ENCODE measurements around the gene LYG2. TPM values are rescaled to one million over a fixed set of nuclear protein-coding genes. Genes with fewer than 3 reads are reported as not detected.

LYG2 gene
- total and polyA plus RNA-seq, 4 donors, result 0.31 TPM; not detected in 3

- H3K9ac ChIP-seq (ENCODE audit: low read depth in 1 of 2, low read length in 2 of 2), result no peak overlapping the region
- H3K36me3 ChIP-seq (ENCODE audit: control insufficient read depth in 4 of 4, insufficient read depth in 3 of 4, low read depth in 1 of 4, low read length in 3 of 4), result no peaks in the 10 kb centered on the region
- no peak overlapping the region for H3K4me3 ChIP-seq (ENCODE audit: low read depth in 1 of 3, low read length in 3 of 3)
- WGBS, result 86% methylated on average over 4 of the region's 4 CpGs
- H3K4me1 ChIP-seq (ENCODE audit: control insufficient read depth in 4 of 4, insufficient read depth in 4 of 4, low read length in 3 of 4), result no peaks in the 10 kb centered on the region
- H3K27me3 ChIP-seq (ENCODE audit: control insufficient read depth in 4 of 4, insufficient read depth in 4 of 4, low read length in 3 of 4), result no peaks in the 10 kb centered on the region
- H3K27ac ChIP-seq (ENCODE audit: low read depth in 1 of 2, low read length in 2 of 2), result no peak overlapping the region
- no peaks in the 10 kb centered on the region for H3K9me3 ChIP-seq (ENCODE audit: control insufficient read depth in 4 of 4, low read length in 3 of 4)
- TF ChIP-seq EGR1 (IDR thresholded peaks at IDR 0.05; ENCODE audit: low read depth in 2 of 2) (no peak), JUND (IDR thresholded peaks at IDR 0.05) (no peak), GABPA (IDR thresholded peaks at IDR 0.05 in 1 of 2, conservative IDR thresholded peaks at IDR 0.05 in 1 of 2) (no peak), FOXA2 (IDR thresholded peaks at IDR 0.05) (no peak), ZBTB33 (IDR thresholded peaks at IDR 0.05) (no peak), HNF4A (conservative IDR thresholded peaks at IDR 0.05) (no peak), CTCF (IDR thresholded peaks at IDR 0.05; ENCODE audit: low read depth, low read length, missing input control) (no peak), RAD21 (IDR thresholded peaks at IDR 0.05) (no peak), RXRA (IDR thresholded peaks at IDR 0.05) (no peak), REST (IDR thresholded peaks at IDR 0.05) (no peak), ATF3 (IDR thresholded peaks at IDR 0.05) (no peak)
- no peak for DNase-seq (ENCODE audit: low spot score)
Measured at GRCh38 chr2:99261242-99261641, 5.8 kb upstream of the LYG2 start.

- WGBS, result 97% methylated on average over 2 of the region's 2 CpGs
- H3K36me3 ChIP-seq (ENCODE audit: control insufficient read depth in 4 of 4, insufficient read depth in 3 of 4, low read depth in 1 of 4, low read length in 3 of 4), result no peaks in the 10 kb centered on the region
- H3K27ac ChIP-seq (ENCODE audit: low read depth in 1 of 2, low read length in 2 of 2), result no peak overlapping the region
- H3K9me3 ChIP-seq (ENCODE audit: control insufficient read depth in 4 of 4, low read length in 3 of 4), result no peaks in the 10 kb centered on the region
- no peak for DNase-seq (ENCODE audit: low spot score)
- no peaks in the 10 kb centered on the region for H3K27me3 ChIP-seq (ENCODE audit: control insufficient read depth in 4 of 4, insufficient read depth in 4 of 4, low read length in 3 of 4)
- TF ChIP-seq NR2F2 (IDR thresholded peaks at IDR 0.05) (no peak), SP1 (IDR thresholded peaks at IDR 0.05) (no peak), HNF4A (conservative IDR thresholded peaks at IDR 0.05) (no peak), FOXA2 (IDR thresholded peaks at IDR 0.05) (no peak)
- H3K4me3 ChIP-seq (ENCODE audit: low read depth in 1 of 3, low read length in 3 of 3), result no peak overlapping the region
- H3K4me1 ChIP-seq (ENCODE audit: control insufficient read depth in 4 of 4, insufficient read depth in 4 of 4, low read length in 3 of 4), result no peaks in the 10 kb centered on the region
- no peak overlapping the region for H3K9ac ChIP-seq (ENCODE audit: low read depth in 1 of 2, low read length in 2 of 2)
Measured at GRCh38 chr2:99260184-99260583, 4.7 kb upstream of the LYG2 start.
